ENCODE results near the gene ACSF2.
A peak's percentile ranks its signal among the peaks of the same experiment; 100 is the strongest.

Gene ACSF2

GRCh38 chr17:50420419-50421112, 5.5 kb upstream of the ACSF2 start:
- no peak overlapping the region for H3K4me3 ChIP-seq (ENCODE audit: low read depth, low read length)
- TF ChIP-seq, protein P1, sequence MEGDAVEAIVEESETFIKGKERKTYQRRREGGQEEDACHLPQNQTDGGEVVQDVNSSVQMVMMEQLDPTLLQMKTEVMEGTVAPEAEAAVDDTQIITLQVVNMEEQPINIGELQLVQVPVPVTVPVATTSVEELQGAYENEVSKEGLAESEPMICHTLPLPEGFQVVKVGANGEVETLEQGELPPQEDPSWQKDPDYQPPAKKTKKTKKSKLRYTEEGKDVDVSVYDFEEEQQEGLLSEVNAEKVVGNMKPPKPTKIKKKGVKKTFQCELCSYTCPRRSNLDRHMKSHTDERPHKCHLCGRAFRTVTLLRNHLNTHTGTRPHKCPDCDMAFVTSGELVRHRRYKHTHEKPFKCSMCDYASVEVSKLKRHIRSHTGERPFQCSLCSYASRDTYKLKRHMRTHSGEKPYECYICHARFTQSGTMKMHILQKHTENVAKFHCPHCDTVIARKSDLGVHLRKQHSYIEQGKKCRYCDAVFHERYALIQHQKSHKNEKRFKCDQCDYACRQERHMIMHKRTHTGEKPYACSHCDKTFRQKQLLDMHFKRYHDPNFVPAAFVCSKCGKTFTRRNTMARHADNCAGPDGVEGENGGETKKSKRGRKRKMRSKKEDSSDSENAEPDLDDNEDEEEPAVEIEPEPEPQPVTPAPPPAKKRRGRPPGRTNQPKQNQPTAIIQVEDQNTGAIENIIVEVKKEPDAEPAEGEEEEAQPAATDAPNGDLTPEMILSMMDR (IDR thresholded peaks at IDR 0.05; ENCODE audit: low read depth, low read length): no peak

- H3K4me3 ChIP-seq (ENCODE audit: low read depth, low read length): no peak overlapping the region
- TF ChIP-seq, protein P1 (IDR thresholded peaks at IDR 0.05; ENCODE audit: low read depth, low read length): no peak
Observed at GRCh38 chr17:50421308-50422051, 4.5 kb upstream of the ACSF2 start.

DNA sequence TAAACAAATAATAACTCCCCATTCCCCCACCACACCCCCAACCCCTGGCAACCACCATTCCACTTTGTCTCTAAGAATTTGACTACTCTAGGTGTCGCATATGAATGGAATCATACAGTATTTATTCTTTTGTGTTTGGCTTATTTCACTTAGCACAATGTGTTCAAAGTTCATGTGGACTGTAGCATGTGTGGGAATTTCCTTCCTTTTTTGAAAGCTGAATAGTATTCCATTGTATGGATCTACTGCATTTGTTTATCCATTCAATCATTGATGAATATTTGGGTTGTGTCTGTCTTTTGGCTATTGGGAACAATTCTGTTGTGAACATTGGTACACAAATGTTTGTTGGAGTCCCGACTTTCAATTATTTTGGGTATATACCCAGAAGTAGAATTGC, 3.3 kb upstream of the ACSF2 start:
- TF ChIP-seq, protein P1 (IDR thresholded peaks at IDR 0.05; ENCODE audit: low read depth, low read length): no peak
- H3K4me3 ChIP-seq (ENCODE audit: low read depth, low read length): no peak overlapping the region

DNA sequence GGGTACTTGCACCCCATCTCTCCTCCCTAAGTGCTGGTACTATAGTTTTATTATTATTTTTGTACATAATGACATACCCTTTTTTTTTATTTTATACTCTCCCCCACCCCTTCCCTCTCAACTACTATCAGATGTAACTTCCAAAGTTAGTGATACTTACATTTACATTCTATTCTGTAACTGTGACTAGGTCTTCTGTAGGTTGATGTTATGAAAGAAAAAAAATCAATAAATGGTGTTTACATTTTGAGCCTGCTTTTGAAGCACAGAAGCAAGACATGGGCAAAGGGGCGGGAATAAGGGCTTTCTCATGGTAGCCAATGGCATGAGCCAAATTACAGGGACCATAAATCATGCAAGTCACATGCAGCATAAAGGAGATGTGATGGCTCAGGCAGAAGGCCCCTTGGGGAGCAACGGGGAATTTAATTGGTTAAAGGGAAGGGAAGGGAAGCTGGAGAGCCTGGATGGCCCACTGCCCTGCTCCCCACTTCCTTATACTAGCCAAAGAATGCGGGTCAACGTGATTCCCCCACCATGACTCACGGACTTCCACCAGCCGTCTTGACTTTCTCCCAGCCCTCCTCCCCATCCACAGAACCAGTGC, 2.4 kb upstream of the ACSF2 start:
- H3K4me3 ChIP-seq (ENCODE audit: low read depth, low read length): no peak overlapping the region
- TF ChIP-seq, protein P1 (IDR thresholded peaks at IDR 0.05; ENCODE audit: low read depth, low read length): no peak

DNA sequence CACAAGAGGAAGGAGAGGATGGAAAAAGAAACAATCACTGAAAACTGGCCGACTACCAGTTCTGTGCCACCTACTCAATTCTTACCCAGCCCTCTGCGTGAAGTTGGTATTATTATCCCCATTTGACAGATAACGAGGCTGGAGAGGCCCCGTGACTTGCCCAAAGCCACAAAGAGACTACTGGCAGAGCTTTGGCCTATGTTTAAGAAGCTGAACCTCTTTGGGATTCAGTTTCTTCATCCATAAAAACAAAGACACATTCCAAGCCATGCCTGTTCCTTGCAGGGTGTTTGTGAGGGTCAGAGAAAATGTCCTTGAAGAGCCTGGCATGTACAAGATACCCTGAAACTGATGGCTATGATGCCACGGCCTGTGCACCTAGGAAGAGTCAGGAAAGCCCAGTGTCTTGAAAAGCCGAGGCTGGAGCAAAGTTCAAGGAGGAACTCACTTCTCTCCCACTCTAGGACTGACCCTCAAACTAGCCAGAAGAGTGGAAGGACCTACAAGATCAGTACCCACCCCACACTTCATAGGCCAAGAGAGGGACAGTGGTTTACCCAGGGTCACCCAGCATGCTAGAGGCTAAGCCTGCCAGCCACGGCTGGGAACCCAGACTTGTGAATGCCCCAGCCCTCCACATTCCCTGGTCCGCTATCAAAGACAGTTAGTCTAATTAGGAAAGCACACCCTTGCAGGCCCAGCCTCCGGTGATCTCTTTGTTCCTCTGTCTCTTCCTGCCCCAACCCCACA, 1.6 kb upstream of the ACSF2 start:
- no peak overlapping the region for H3K4me3 ChIP-seq (ENCODE audit: low read depth, low read length)
- TF ChIP-seq, protein P1 (IDR thresholded peaks at IDR 0.05; ENCODE audit: low read depth, low read length): no peak

- peak overlapping the region; percentile 67 for H3K4me3 ChIP-seq (ENCODE audit: low read depth, low read length)
- TF ChIP-seq, protein P1 (IDR thresholded peaks at IDR 0.05; ENCODE audit: low read depth, low read length): no peak
Observed at GRCh38 chr17:50424996-50425681, 879 bp upstream of the ACSF2 start.
